K562 (cell line): ENCODE results near the gene SUMF1. TPM values are rescaled to one million over a fixed set of nuclear protein-coding genes. Genes with fewer than 3 reads are reported as not detected.

Experiments
- AFF4 ChIP-seq: sonication (generic); formaldehyde crosslinking; IDR thresholded peaks from 2 replicates; pipeline ENCODE4 v1.8.0; 2023; ENCODE audit warnings: mild to moderate bottlenecking, missing genetic modification reagents
- ARID3A ChIP-seq: IDR thresholded peaks from 2 replicates; pipeline ENCODE4 v1.6.1; 2012; ENCODE audit warnings: low read depth, low read length, improper control_type of control experiment, borderline replicate concordance
- ATF6 ChIP-seq: sonication (generic); formaldehyde crosslinking; IDR thresholded peaks from 2 replicates; pipeline ENCODE4 v1.4.0; 2020; ENCODE audit warnings: mild to moderate bottlenecking, missing genetic modification reagents
- BRD4 ChIP-seq: fragments of 200-600 bp; sonication (generic); IDR thresholded peaks from 2 replicates; pipeline ENCODE4 v1.6.1; 2017; ENCODE audit warnings: inconsistent platforms
- CTBP1 ChIP-seq: fragments of 450-650 bp; IDR thresholded peaks from 2 replicates; pipeline ENCODE4 v1.6.1; 2016; ENCODE audit warnings: borderline replicate concordance
- DPF2 ChIP-seq: fragments of 450-650 bp; IDR thresholded peaks from 2 replicates; pipeline ENCODE4 v1.6.1; 2016
- FOXJ2 ChIP-seq: fragments of 200-800 bp; sonication (Bioruptor generic); IDR thresholded peaks from 2 replicates; pipeline ENCODE4 v1.6.1; 2016; ENCODE audit warnings: missing genetic modification characterization, missing compliant biosample characterization
- FOXO4 ChIP-seq: fragments of 450-650 bp; formaldehyde crosslinking; IDR thresholded peaks from 2 replicates; pipeline ENCODE4 v1.4.0; 2020; ENCODE audit warnings: mild to moderate bottlenecking, moderate library complexity
- GTF2E2 ChIP-seq: fragments of 200-800 bp; sonication (Bioruptor generic); IDR thresholded peaks from 2 replicates; pipeline ENCODE4 v1.6.1; 2016; ENCODE audit warnings: missing genetic modification characterization, missing compliant biosample characterization
- KHSRP ChIP-seq: fragments of 450-650 bp; IDR thresholded peaks from 2 replicates; pipeline ENCODE4 v1.6.1; 2017
- MECOM ChIP-seq: fragments of 250-450 bp; sonication (Bioruptor Pico); IDR thresholded peaks from 2 replicates; pipeline ENCODE4 v1.8.0; 2022; ENCODE audit warnings: inconsistent platforms
- SIN3B ChIP-seq: fragments of 450-650 bp; IDR thresholded peaks from 2 replicates; pipeline ENCODE4 v1.6.1; 2017; ENCODE audit warnings: low read depth, mild to moderate bottlenecking, moderate library complexity
- SMAD2 ChIP-seq: fragments of 150-350 bp; IDR thresholded peaks from 2 replicates; pipeline ENCODE4 v1.6.1; 2014; ENCODE audit warnings: low read depth, mild to moderate bottlenecking, low read length
- ZNF398 ChIP-seq: fragments of 250-450 bp; sonication (Bioruptor Pico); IDR thresholded peaks from 2 replicates; pipeline ENCODE4 v1.8.0; 2021; ENCODE audit warnings: moderate library complexity, mild to moderate bottlenecking, inconsistent platforms
- ZNF449 ChIP-seq: fragments of 250-450 bp; sonication (Bioruptor Pico); IDR thresholded peaks from 2 replicates; pipeline ENCODE4 v1.8.0; 2022; ENCODE audit warnings: moderate library complexity, mild to moderate bottlenecking, inconsistent platforms
- ZNF830 ChIP-seq: fragments of 250-450 bp; sonication (Bioruptor Pico); IDR thresholded peaks from 2 replicates; pipeline ENCODE4 v1.5.0; 2021; ENCODE audit warnings: mild to moderate bottlenecking
- polyA plus RNA-seq, 8 experiments: library from polyadenylated mRNA; depleted of rRNA in 4 of 8; stranded (reverse) in 5 of 8; unstranded in 3 of 8; fragments of >200 nt; fragmentation: Nextera tagmentation in 2 of 8; fragmentation: Illumina TruSeq in 1 of 8; extraction: Ambion mirVana in 2 of 8; extraction: Trizol in 1 of 8; gene quantifications; 2 replicates each; pipeline versions ENCODE4 v1.2.1 to v1.2.3, GENCODE V29; 2011 to 2014; ENCODE audit warnings: inconsistent platforms in 1 of 8, missing spikeins in 1 of 8
- total RNA-seq, 7 experiments: library from RNA; depleted of rRNA in 6 of 7; stranded (reverse); fragments of >200 nt in 6 of 7; fragmentation: Illumina TruSeq in 2 of 7; extraction: Trizol in 2 of 7; gene quantifications; 2 replicates each; pipeline versions ENCODE4 v1.2.1 to v1.2.3, GENCODE V29; 2011 to 2021; ENCODE audit warnings: low replicate concordance in 1 of 7

Gene SUMF1
- total and polyA plus RNA-seq, 9 of the 15 experiments (the other 6 are each of a cell fraction or from before 2014, with no cell fraction given), result 1.3 to 7.4 (median 4.2) TPM

- TF ChIP-seq BRD4, result 0 out of 2 replicates have a peak, but pooled peaks have one; percentile 26
- TF ChIP-seq FOXJ2 (tag), result 0 out of 2 replicates have a peak, but pooled peaks have one; percentile 52
- TF ChIP-seq ZNF398 (CRISPR knock-in tag), result no peak
- TF ChIP-seq DPF2, result 0 out of 2 replicates have a peak, but pooled peaks have one; percentile 23
- TF ChIP-seq SIN3B, result no peak
- TF ChIP-seq ZNF830 (CRISPR knock-in tag), result no peak
- peak; percentile 85; the same call in 1 of the 2 replicates for TF ChIP-seq GTF2E2 (tag)
- TF ChIP-seq MECOM (CRISPR knock-in tag), result 0 out of 2 replicates have a peak, but pooled peaks have one; percentile 56
- TF ChIP-seq ZNF449 (CRISPR knock-in tag), result 0 out of 2 replicates have a peak, but pooled peaks have one; percentile 1
- TF ChIP-seq FOXO4 (CRISPR knock-in tag), result no peak
- no peak for TF ChIP-seq SMAD2
- TF ChIP-seq ATF6, result no peak
- TF ChIP-seq CTBP1, result 0 out of 2 replicates have a peak, but pooled peaks have one; percentile 37
- TF ChIP-seq KHSRP, result peak; percentile 13; the same call in 1 of the 2 replicates
- TF ChIP-seq ARID3A, result no peak
- no peak for TF ChIP-seq AFF4 (CRISPR knock-in tag)
These were observed 39.5 kb upstream of the SUMF1 start (continued) for GRCh38 chr3:4506559-4507023.
